RKO (cell line): Measurements from ENCODE around the gene PPM1D.
"Not testable (repeated sequence)": the region's sequence is repeated elsewhere in the genome, so short reads cannot be mapped to it uniquely, and the experiment has no call there.

ENCODE experiments used
- DNase-seq: peaks from one replicate; pipeline ENCODE4 v3.0.0-alpha.2; 2016; ENCODE audit warnings: low spot score

PPM1D gene

GRCh38 chr17:60668741-60669140 lies 68.7 kb downstream of the PPM1D start:
- DNase-seq: not testable (repeated sequence)

DNA sequence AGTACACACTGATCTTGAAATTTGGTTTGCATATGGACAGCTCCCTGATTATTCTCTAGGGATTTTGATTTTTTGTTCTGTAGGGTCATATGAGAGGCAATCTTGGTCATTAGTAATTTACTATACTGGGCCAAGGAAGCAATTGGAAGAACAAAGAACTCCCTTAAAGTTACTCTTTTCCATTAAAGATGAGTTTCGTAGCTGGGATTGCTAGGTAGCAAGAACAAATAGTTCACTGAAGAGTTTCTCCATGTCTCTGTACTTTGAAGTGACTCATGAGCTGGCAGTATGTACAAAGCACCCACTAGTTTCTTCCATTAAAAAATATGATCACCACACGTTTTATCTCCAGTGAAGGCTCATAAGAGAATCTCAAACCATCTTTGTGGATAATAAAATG lies 71.5 kb downstream of the PPM1D start:
- DNase-seq: no peak

DNA sequence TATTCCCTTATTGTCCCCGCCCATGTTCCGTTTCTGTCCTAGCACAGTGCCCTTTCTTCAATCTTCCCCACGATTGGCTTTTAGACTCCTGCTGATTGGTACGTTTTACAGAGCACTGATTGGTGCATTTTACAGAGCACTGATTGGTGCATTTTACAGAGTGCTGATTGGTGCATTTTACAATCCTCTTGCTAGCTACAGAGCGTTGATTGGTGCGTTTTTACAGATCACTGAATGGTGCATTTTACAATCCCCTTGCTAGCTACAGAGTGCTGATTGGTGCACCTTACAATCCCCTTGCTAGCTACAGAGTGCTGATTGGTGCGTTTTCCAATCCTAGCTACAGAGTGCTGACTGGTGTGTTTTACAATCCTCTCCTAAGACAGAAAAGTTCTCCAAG lies 74.6 kb downstream of the PPM1D start:
- DNase-seq: not testable (repeated sequence)

GRCh38 chr17:60675997-60676396 lies 76.0 kb downstream of the PPM1D start:
- no peak for DNase-seq

DNA sequence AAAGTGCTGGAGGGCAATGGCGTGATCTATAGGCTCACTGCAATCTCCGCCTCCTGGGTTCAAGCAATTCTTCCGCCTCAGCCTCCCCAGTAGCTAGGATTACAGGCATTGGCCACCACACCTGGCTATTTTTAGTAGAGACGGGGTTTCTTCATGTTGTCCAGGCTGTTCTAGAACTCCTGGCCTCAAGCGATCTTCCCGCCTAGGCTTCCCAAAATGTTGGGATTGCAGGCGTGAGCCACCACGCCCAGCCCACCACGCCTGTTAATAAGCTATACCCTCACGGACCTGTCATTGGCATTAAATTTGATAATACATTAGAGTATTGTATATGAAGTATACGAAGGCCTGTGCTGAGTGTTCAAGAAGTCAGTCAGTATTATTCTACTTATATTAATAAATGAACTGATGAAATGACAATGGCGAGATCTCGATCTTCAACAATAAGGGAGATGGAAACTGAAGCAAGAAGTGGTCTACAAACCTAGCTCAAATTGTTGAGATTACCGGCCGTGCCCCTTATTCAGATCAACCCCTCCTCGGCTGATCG lies 76.8 kb downstream of the PPM1D start:
- DNase-seq: no peak

- DNase-seq: peak; percentile 99
Measured at GRCh38 chr17:60677308-60678117, 77.5 kb downstream of the PPM1D start, which contains the start of gene BCAS3. Gene BCAS3, plus strand, starts transcription at chr17:60677851.

GRCh38 chr17:60678118-60678444 lies 78.1 kb downstream of the PPM1D start:
- DNase-seq: no peak

- no peak for DNase-seq
Measured at GRCh38 chr17:60679287-60679686, 79.3 kb downstream of the PPM1D start.

- DNase-seq: no peak
Measured at GRCh38 chr17:60680754-60681153, 80.8 kb downstream of the PPM1D start.

GRCh38 chr17:60685437-60685836 lies 85.4 kb downstream of the PPM1D start:
- no peak for DNase-seq

- no peak for DNase-seq
Measured at GRCh38 chr17:60695960-60696359, 96.0 kb downstream of the PPM1D start.

DNA sequence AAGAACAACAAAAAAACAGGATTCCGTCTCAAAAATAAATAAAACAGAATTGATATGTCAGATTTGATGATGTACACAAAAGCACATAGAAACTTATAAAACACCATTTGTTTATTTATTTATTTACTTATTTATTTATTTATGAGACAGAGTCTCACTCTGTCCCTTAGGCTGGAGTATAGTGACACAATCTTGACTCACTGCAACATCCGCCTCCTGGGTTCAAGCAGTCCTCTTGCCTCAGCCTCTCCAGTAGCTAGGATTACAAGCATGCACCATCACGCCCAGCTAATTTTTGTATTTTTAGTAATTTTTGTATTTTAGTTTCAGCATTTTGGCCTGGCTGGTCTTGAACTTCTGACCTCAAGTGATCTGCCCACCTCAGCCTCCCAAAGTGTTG lies 99.1 kb downstream of the PPM1D start:
- DNase-seq: no peak

GRCh38 chr17:60704170-60704569 lies 104.2 kb downstream of the PPM1D start:
- DNase-seq: no peak

DNA sequence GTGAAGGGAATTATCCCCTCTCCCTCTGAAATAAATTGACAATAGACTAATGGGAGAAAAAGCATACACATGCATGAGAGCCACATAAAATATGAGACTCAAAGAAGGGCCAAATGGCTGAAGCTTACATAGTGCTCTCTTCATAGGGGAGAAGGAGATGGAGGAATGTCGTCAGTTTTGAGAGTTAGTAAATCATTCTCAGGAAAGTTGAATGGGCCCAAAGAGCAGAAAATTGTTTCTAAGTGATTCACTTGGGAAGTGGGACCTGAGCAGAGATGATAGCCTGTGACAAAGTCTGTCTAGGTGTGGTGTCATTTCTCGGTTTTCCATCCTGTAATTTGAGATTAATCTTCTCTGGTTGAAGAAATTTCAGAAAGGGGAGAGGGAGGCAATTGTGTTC lies 112.7 kb downstream of the PPM1D start:
- no peak for DNase-seq

DNA sequence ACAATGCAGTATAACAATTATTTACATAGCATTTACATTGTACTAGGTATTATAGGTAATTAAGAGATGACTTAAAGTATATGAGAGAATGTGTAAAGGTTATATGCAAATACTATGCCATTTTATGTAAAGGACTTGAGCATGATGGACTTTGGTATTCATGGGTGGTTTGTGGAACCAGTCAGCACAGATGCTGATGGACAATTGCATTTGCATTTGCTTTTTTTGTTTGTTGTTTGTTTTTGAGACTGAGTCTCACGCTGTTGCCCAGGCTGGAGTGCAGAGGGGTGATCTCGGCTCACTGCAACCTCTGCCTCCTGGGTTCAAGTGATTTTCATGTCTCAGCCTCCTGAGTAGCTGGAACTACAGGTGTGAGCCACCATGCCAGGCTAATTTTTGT lies 113.6 kb downstream of the PPM1D start:
- no peak for DNase-seq
